Keratinocyte (primary cell): Measurements from ENCODE around the gene TEAD4. TPM values are rescaled to one million over a fixed set of nuclear protein-coding genes. Genes with fewer than 3 reads are reported as not detected.

Experiments
- DNase-seq: peaks from one replicate; pipeline ENCODE4 v3.0.0-alpha.2; 2011; ENCODE audit warnings: low read depth, missing footprints, low spot score
- FAIRE-seq: peaks from 2 replicates; lab custom pipeline; 2011; peaks lifted over from hg19 to GRCh38; lab: Jason Lieb, UNC
- H2AFZ ChIP-seq: 2 replicates; pipeline ENCODE4 v1.6.0; 2012; ENCODE audit warnings: low read length, control low read depth, inconsistent platforms; ENCODE audit not compliant: control insufficient read depth
- H3K27ac ChIP-seq: 2 replicates; pipeline ENCODE4 v1.5.1; 2011; ENCODE audit warnings: low read length; ENCODE audit not compliant: control insufficient read depth, insufficient read depth
- H3K27me3 ChIP-seq: 3 replicates; pipeline ENCODE4 v1.6.0; 2011; ENCODE audit warnings: low read length; ENCODE audit not compliant: control insufficient read depth, insufficient read depth; ENCODE audit errors: extremely low read depth
- H3K36me3 ChIP-seq, 2 experiments: 2 replicates in 1 of 2; 3 replicates in 1 of 2; pipeline ENCODE4 v1.5.1; 2011; ENCODE audit warnings: low read length in 2 of 2, mild to moderate bottlenecking in 1 of 2; ENCODE audit not compliant: control insufficient read depth in 2 of 2, insufficient read depth in 2 of 2; ENCODE audit errors: extremely low read depth in 1 of 2
- H3K4me1 ChIP-seq: 3 replicates; pipeline ENCODE4 v1.5.1; 2011; ENCODE audit warnings: low read length; ENCODE audit not compliant: control insufficient read depth, insufficient read depth; ENCODE audit errors: extremely low read depth
- H3K4me2 ChIP-seq: 3 replicates; pipeline ENCODE4 v1.6.0; 2011; ENCODE audit warnings: low read depth, low read length; ENCODE audit not compliant: control insufficient read depth, insufficient read depth; ENCODE audit errors: extremely low read depth
- H3K4me3 ChIP-seq, 3 experiments: fragments of 200-600 bp in 1 of 3; sonication (generic) in 1 of 3; 2 replicates in 2 of 3; 3 replicates in 1 of 3; pipeline ENCODE4 v1.5.1; 2011 to 2016; ENCODE audit warnings: low read length in 3 of 3, mild to moderate bottlenecking in 3 of 3, control low read depth in 2 of 3, inconsistent platforms in 1 of 3, low read depth in 1 of 3, mixed read lengths in 1 of 3, mixed run types in 1 of 3, moderate library complexity in 1 of 3; ENCODE audit not compliant: control insufficient read depth in 2 of 3, insufficient read depth in 2 of 3; ENCODE audit errors: extremely low read depth in 1 of 3
- H3K79me2 ChIP-seq: 2 replicates; pipeline ENCODE4 v1.6.0; 2012; ENCODE audit warnings: low read length; ENCODE audit not compliant: control insufficient read depth, insufficient read depth
- H3K9ac ChIP-seq: 3 replicates; pipeline ENCODE4 v1.6.0; 2011; ENCODE audit warnings: low read length; ENCODE audit not compliant: control insufficient read depth, insufficient read depth; ENCODE audit errors: extremely low read depth
- H3K9me1 ChIP-seq: 3 replicates; pipeline ENCODE4 v1.6.0; 2011; ENCODE audit warnings: low read length; ENCODE audit not compliant: control insufficient read depth, insufficient read depth; ENCODE audit errors: extremely low read depth
- H3K9me3 ChIP-seq: 2 replicates; pipeline ENCODE4 v1.5.1; 2012; ENCODE audit warnings: low read depth, low read length; ENCODE audit not compliant: control insufficient read depth
- H4K20me1 ChIP-seq: 3 replicates; pipeline ENCODE4 v1.6.0; 2011; ENCODE audit warnings: low read length; ENCODE audit not compliant: control insufficient read depth, insufficient read depth; ENCODE audit errors: extremely low read depth
- EZH2 ChIP-seq: IDR thresholded peaks from one replicate; pipeline ENCODE4 v1.6.1; 2012; ENCODE audit warnings: inconsistent platforms, mild to moderate bottlenecking, low read length, moderate library complexity
- dilution Hi-C: fragments of 300-500 bp; cut with MboI; formaldehyde crosslinking; loops from one replicate; pipeline ENCODE4 v1.7.0; 2020; ENCODE audit warnings: low sequenced_read_pairs; ENCODE audit not compliant: extremely low pct_ligation_motif_present
- polyA plus RNA-seq, 5 experiments: library from polyadenylated mRNA; depleted of rRNA in 3 of 5; stranded (reverse) in 3 of 5; stranded (forward) in 1 of 5; unstranded in 1 of 5; fragments of >200 nt; gene quantifications; 1 replicate in 1 of 5; 2 replicates in 3 of 5; 3 replicates in 1 of 5; pipeline versions ENCODE4 v1.2.1 to v1.2.3, GENCODE V29; 2011 to 2012; ENCODE audit warnings: missing spikeins in 2 of 5, low read depth in 1 of 5, low replicate concordance in 1 of 5
- TF ChIP-seq, protein P1 (sequence below), 3 experiments: IDR thresholded peaks in 1 of 3; conservative IDR thresholded peaks in 1 of 3; optimal IDR thresholded peaks in 1 of 3; 2 replicates in 2 of 3; 3 replicates in 1 of 3; pipeline versions ENCODE3 to v1.5.1; 2011; ENCODE audit warnings: low read length in 3 of 3, mild to moderate bottlenecking in 3 of 3, moderate library complexity in 2 of 3, control low read depth in 1 of 3, inconsistent platforms in 1 of 3; ENCODE audit not compliant: insufficient read depth in 2 of 3; ENCODE audit errors: extremely low read depth in 1 of 3

The TEAD4 gene
- polyA plus RNA-seq, 1 donor (not counting 4 experiments of a cell fraction or from before 2014, with no cell fraction given): 8.1 TPM

DNA sequence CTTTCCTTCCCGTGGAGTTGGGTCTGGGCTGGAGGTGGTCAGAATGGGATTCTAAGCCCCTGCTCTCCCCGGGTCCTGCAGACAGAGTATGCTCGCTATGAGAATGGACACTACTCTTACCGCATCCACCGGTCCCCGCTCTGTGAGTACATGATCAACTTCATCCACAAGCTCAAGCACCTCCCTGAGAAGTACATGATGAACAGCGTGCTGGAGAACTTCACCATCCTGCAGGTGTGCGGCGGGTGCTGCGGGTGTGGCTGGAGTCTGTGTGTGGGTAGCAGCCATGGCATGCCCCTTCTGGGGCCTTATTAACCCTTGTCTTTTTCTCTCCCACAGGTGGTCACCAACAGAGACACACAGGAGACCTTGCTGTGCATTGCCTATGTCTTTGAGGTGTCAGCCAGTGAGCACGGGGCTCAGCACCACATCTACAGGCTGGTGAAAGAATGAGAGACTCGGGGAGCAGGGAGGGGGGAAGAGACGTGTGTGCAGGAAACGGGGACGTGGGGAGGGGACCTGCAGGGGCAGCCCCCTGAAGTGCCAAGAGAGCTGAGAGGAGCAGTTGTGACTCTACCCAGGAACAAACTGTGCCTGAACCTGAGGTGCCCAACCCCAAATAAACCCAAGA, 80.9 kb downstream of the TEAD4 start:
- Histone ChIP-seq H3K9me3 (no peaks in the 10 kb centered on the region), H3K27me3 (no peaks in the 10 kb centered on the region), H2AFZ (no peak overlapping the region), H3K4me1 (no peaks in the 10 kb centered on the region), H4K20me1 (no peaks in the 10 kb centered on the region), H3K4me2 (no peak overlapping the region), H3K36me3 (peaks cover 1 to 5% of the 10 kb centered on the region in 2 experiments), H3K9me1 (no peaks in the 10 kb centered on the region), H3K4me3 (no peak overlapping the region), H3K9ac (no peak overlapping the region), H3K79me2 (no peaks in the 10 kb centered on the region), H3K27ac (no peak overlapping the region)
- TF ChIP-seq, protein P1, sequence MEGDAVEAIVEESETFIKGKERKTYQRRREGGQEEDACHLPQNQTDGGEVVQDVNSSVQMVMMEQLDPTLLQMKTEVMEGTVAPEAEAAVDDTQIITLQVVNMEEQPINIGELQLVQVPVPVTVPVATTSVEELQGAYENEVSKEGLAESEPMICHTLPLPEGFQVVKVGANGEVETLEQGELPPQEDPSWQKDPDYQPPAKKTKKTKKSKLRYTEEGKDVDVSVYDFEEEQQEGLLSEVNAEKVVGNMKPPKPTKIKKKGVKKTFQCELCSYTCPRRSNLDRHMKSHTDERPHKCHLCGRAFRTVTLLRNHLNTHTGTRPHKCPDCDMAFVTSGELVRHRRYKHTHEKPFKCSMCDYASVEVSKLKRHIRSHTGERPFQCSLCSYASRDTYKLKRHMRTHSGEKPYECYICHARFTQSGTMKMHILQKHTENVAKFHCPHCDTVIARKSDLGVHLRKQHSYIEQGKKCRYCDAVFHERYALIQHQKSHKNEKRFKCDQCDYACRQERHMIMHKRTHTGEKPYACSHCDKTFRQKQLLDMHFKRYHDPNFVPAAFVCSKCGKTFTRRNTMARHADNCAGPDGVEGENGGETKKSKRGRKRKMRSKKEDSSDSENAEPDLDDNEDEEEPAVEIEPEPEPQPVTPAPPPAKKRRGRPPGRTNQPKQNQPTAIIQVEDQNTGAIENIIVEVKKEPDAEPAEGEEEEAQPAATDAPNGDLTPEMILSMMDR (optimal IDR thresholded peaks at IDR 0.05 in 1 of 3, IDR thresholded peaks at IDR 0.05 in 1 of 3, conservative IDR thresholded peaks at IDR 0.05 in 1 of 3; ENCODE audit: extremely low read depth in 1 of 3, insufficient read depth in 2 of 3, low read length in 3 of 3): no peak
- TF ChIP-seq EZH2: no peak
- dilution Hi-C loops: no loop called here
- FAIRE-seq (no peak), DNase-seq (no peak)

- Histone ChIP-seq H3K36me3 (peaks cover 1 to 5% of the 10 kb centered on the region in 2 experiments), H3K4me3 (no peak overlapping the region), H3K4me1 (no peaks in the 10 kb centered on the region), H3K9me3 (no peaks in the 10 kb centered on the region), H3K27ac (no peak overlapping the region), H3K79me2 (no peaks in the 10 kb centered on the region), H4K20me1 (no peaks in the 10 kb centered on the region), H3K4me2 (no peak overlapping the region), H3K9ac (no peak overlapping the region), H3K27me3 (no peaks in the 10 kb centered on the region), H2AFZ (no peak overlapping the region), H3K9me1 (no peaks in the 10 kb centered on the region)
- dilution Hi-C loops: no loop called here
- FAIRE-seq (no peak), DNase-seq (no peak)
- TF ChIP-seq EZH2: no peak
- TF ChIP-seq, protein P1 (optimal IDR thresholded peaks at IDR 0.05 in 1 of 3, IDR thresholded peaks at IDR 0.05 in 1 of 3, conservative IDR thresholded peaks at IDR 0.05 in 1 of 3; ENCODE audit: extremely low read depth in 1 of 3, insufficient read depth in 2 of 3, low read length in 3 of 3): no peak
Measured at GRCh38 chr12:3040663-3041544, 81.7 kb downstream of the TEAD4 start.
